ENCODE measurements around the gene RFC2.

RFC2 gene

DNA sequence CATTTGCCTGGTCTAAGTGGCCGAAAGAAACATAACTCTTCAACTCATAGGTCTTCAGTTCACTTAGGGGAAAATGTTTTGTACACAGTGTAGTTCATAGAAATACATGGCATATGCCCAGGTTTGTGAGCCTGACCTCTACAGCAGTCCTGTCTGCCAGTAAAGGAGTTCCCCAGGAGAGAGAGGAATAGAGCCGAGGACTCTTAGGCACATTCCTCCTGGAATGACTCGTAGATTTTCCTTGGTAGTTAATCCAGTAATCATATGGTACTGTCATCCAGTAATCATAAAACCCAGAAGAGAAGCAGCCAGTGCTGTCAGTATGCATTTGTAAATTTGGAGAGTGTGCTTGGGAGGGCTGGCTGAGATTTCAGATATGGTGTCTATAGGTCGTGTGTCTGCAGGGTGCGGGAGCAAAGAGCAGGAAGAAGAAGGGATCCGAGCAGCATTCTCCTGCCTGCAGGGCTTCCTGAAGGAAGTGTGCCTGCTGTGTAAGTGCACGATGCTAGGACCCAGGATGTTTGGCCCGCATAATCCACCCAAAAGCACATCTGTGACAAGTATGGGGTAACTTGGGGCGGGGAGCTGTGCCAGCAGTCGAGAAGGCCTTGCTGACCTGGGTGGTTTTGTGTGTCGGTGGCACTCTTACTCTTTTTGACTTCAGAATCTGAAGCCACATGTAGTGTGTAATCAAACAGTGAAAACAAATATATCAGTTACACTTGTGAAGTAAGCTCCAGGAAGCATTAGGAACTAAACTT, 66.1 kb downstream of the RFC2 start:
- TF ChIP-seq CTCF (IDR thresholded peaks at IDR 0.05; ENCODE audit: borderline replicate concordance, extremely low read depth, low read length, poor library complexity, severe bottlenecking): no peak
- no peak overlapping the region for H3K27ac ChIP-seq (ENCODE audit: low read length)
- H3K79me2 ChIP-seq (ENCODE audit: insufficient read depth, low read length): peaks cover 92% of the 10 kb centered on the region
- ATAC-seq (ENCODE audit: insufficient read depth, low read depth) (no peak), DNase-seq (no peak)
- H4K20me1 ChIP-seq (ENCODE audit: insufficient read depth, low read length): peaks cover 92% of the 10 kb centered on the region
- peaks cover 8% of the 10 kb centered on the region; the same call in 1 of the 2 replicates for H3K4me1 ChIP-seq (ENCODE audit: insufficient read depth, low read length)
- H3K4me2 ChIP-seq (ENCODE audit: insufficient read depth, low read length): no peak overlapping the region
- H3K27me3 ChIP-seq (ENCODE audit: insufficient read depth, low read length, poor library complexity): no peaks in the 10 kb centered on the region
- no peak overlapping the region for H3K9ac ChIP-seq (ENCODE audit: low read depth, low read length)
- H3K36me3 ChIP-seq (ENCODE audit: insufficient read depth, low read length): peaks cover 95% of the 10 kb centered on the region
- no peaks in the 10 kb centered on the region for H3K9me3 ChIP-seq (ENCODE audit: insufficient read depth, low read length, severe bottlenecking)
- H3K4me3 ChIP-seq (ENCODE audit: low read depth in 1 of 2, low read length in 2 of 2): no peak overlapping the region
- H2AFZ ChIP-seq (ENCODE audit: low read depth, low read length): no peak overlapping the region

DNA sequence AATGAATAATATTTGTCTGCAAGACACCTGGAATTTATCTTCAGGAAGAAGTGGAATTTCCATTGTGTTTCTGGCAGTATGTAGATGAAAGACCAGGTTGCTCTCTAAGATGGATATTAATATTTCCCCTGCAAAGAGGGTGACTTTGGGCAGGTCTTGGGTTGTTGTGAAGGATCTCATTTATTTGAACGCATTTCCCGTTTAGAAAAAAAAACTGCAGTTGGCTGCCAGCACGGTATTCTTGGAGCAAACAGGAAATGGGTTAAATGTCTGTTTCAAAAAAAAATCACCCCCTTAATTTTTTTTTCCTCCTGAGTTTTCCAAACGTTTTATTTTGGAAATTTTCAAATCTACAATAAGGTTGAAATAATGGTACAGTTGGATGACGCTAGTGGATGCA, 68.6 kb downstream of the RFC2 start:
- peaks cover 18% of the 10 kb centered on the region; the same call in 1 of the 2 replicates for H3K4me1 ChIP-seq (ENCODE audit: insufficient read depth, low read length)
- H3K4me2 ChIP-seq (ENCODE audit: insufficient read depth, low read length): no peak overlapping the region
- ATAC-seq (ENCODE audit: insufficient read depth, low read depth): no peak
- peaks cover 90% of the 10 kb centered on the region for H3K36me3 ChIP-seq (ENCODE audit: insufficient read depth, low read length)
- H4K20me1 ChIP-seq (ENCODE audit: insufficient read depth, low read length): peaks cover 97% of the 10 kb centered on the region
- no peaks in the 10 kb centered on the region for H3K9me3 ChIP-seq (ENCODE audit: insufficient read depth, low read length, severe bottlenecking)
- H3K4me3 ChIP-seq (ENCODE audit: low read depth in 1 of 2, low read length in 2 of 2): no peak overlapping the region
- no peak overlapping the region for H3K9ac ChIP-seq (ENCODE audit: low read depth, low read length)
- no peak for DNase-seq
- no peaks in the 10 kb centered on the region for H3K27me3 ChIP-seq (ENCODE audit: insufficient read depth, low read length, poor library complexity)
- H2AFZ ChIP-seq (ENCODE audit: low read depth, low read length): no peak overlapping the region
- peaks cover 100% of the 10 kb centered on the region for H3K79me2 ChIP-seq (ENCODE audit: insufficient read depth, low read length)
- H3K27ac ChIP-seq (ENCODE audit: low read length): no peak overlapping the region
- TF ChIP-seq EZH2 (IDR thresholded peaks at IDR 0.05; ENCODE audit: borderline replicate concordance, low read depth, low read length, severe bottlenecking) (no peak), CTCF (IDR thresholded peaks at IDR 0.05; ENCODE audit: borderline replicate concordance, extremely low read depth, low read length, poor library complexity, severe bottlenecking) (no peak)

- H3K36me3 ChIP-seq (ENCODE audit: insufficient read depth, low read length): peaks cover 90% of the 10 kb centered on the region
- no peaks in the 10 kb centered on the region for H3K27me3 ChIP-seq (ENCODE audit: insufficient read depth, low read length, poor library complexity)
- no peak overlapping the region for H3K4me3 ChIP-seq (ENCODE audit: low read depth in 1 of 2, low read length in 2 of 2)
- H3K4me2 ChIP-seq (ENCODE audit: insufficient read depth, low read length): no peak overlapping the region
- H3K9ac ChIP-seq (ENCODE audit: low read depth, low read length): no peak overlapping the region
- ATAC-seq (ENCODE audit: insufficient read depth, low read depth): no peak
- no peak for DNase-seq
- no peak overlapping the region for H2AFZ ChIP-seq (ENCODE audit: low read depth, low read length)
- H3K27ac ChIP-seq (ENCODE audit: low read length): no peak overlapping the region
- no peaks in the 10 kb centered on the region for H3K9me3 ChIP-seq (ENCODE audit: insufficient read depth, low read length, severe bottlenecking)
- H3K4me1 ChIP-seq (ENCODE audit: insufficient read depth, low read length): peaks cover 23% of the 10 kb centered on the region; the same call in 1 of the 2 replicates
- peaks cover 99% of the 10 kb centered on the region for H4K20me1 ChIP-seq (ENCODE audit: insufficient read depth, low read length)
- H3K79me2 ChIP-seq (ENCODE audit: insufficient read depth, low read length): peaks cover 100% of the 10 kb centered on the region
- TF ChIP-seq EZH2 (IDR thresholded peaks at IDR 0.05; ENCODE audit: borderline replicate concordance, low read depth, low read length, severe bottlenecking): no peak
- no peak for TF ChIP-seq CTCF (IDR thresholded peaks at IDR 0.05; ENCODE audit: borderline replicate concordance, extremely low read depth, low read length, poor library complexity, severe bottlenecking)
Observed at GRCh38 chr7:74185016-74185415, 69.2 kb downstream of the RFC2 start.

Measured in DND-41 (cell line).